ENCODE results near the gene PTMA. TPM values are rescaled to one million over a fixed set of nuclear protein-coding genes. Genes with fewer than 3 reads are reported as not detected.
A peak's percentile ranks its signal among the peaks of the same experiment; 100 is the strongest.

Gene PTMA
- total and polyA plus RNA-seq, 2 experiments from 2014 or later, result 597 to 727 TPM

DNA sequence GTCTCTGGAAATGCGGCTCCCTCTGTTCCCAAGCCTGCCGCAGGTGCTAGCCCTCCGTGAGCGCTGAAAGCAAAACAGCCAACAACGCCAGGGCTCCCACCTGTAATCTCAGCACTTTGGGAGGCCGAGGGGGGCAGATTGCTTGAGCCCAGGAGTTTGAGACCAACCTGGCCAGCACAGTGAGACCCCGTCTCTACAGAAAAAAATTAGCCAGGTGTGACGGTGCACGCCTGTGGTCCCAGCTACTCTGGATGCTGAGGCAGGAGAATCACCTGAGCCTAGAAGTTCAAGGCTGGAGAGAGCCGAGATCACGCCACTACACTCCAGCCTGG lies 41.3 kb upstream of the PTMA start:
- Histone ChIP-seq H3K27ac (peak overlapping the region; percentile 100), H3K36me3 (replicated peaks; ENCODE audit: insufficient read depth, low read depth) (no peaks in the 10 kb centered on the region), H3K9me3 (ENCODE audit: low read depth) (no peaks in the 10 kb centered on the region), H4K20me1 (ENCODE audit: insufficient read depth, poor library complexity, severe bottlenecking) (no peaks in the 10 kb centered on the region), H3K4me2 (peak overlapping the region; percentile 86), H3K27me3 (no peaks in the 10 kb centered on the region), H3K79me2 (no peaks in the 10 kb centered on the region), H3K4me3 (no peak overlapping the region), H3K9me2 (replicated peaks; ENCODE audit: insufficient read depth) (no peaks in the 10 kb centered on the region), H3K4me1 (ENCODE audit: insufficient read depth) (peaks cover 41% of the 10 kb centered on the region), H2AFZ (peak overlapping the region; percentile 37)
- DNase-seq (ENCODE audit: low spot score), result no peak
- TF ChIP-seq, protein P1, sequence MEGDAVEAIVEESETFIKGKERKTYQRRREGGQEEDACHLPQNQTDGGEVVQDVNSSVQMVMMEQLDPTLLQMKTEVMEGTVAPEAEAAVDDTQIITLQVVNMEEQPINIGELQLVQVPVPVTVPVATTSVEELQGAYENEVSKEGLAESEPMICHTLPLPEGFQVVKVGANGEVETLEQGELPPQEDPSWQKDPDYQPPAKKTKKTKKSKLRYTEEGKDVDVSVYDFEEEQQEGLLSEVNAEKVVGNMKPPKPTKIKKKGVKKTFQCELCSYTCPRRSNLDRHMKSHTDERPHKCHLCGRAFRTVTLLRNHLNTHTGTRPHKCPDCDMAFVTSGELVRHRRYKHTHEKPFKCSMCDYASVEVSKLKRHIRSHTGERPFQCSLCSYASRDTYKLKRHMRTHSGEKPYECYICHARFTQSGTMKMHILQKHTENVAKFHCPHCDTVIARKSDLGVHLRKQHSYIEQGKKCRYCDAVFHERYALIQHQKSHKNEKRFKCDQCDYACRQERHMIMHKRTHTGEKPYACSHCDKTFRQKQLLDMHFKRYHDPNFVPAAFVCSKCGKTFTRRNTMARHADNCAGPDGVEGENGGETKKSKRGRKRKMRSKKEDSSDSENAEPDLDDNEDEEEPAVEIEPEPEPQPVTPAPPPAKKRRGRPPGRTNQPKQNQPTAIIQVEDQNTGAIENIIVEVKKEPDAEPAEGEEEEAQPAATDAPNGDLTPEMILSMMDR (IDR thresholded peaks at IDR 0.05; ENCODE audit: poor library complexity), result no peak
- TF ChIP-seq EZH2phosphoT487 (IDR thresholded peaks at IDR 0.05; ENCODE audit: low read depth, severe bottlenecking, unreplicated experiment), result no peak
- no peak for TF ChIP-seq EZH2 (IDR thresholded peaks at IDR 0.05; ENCODE audit: borderline replicate concordance)
- 51% methylated on average over 8 of the region's 11 CpGs for WGBS (ENCODE audit: low lambda C conversion rate, missing lambda C conversion rate)

DNA sequence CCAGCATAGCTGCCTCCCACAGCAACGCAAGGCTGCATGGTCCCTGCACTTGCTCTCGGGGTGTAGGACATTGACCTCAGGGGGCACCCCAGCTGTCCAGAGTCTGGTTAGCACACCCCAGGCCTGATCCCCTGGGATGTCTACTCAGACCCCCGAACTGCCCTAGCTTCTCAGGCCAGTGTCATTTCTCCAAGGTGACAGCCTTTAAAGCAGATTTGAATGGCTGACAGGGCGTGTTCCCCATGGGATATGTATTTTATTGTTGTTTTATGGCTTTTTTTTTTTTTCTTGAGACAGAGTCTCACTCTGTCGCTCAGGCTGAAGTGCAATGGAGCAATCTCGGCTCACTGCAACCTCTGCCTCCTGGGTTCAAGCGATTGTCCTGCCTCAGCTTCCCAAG lies 40.8 kb upstream of the PTMA start:
- 75% methylated on average over 7 of the region's 7 CpGs for WGBS (ENCODE audit: low lambda C conversion rate, missing lambda C conversion rate)
- TF ChIP-seq EZH2 (IDR thresholded peaks at IDR 0.05; ENCODE audit: borderline replicate concordance) (no peak), EZH2phosphoT487 (IDR thresholded peaks at IDR 0.05; ENCODE audit: low read depth, severe bottlenecking, unreplicated experiment) (no peak)
- TF ChIP-seq, protein P1 (IDR thresholded peaks at IDR 0.05; ENCODE audit: poor library complexity), result no peak
- no peak overlapping the region for H3K4me3 ChIP-seq
- no peaks in the 10 kb centered on the region for H3K9me2 ChIP-seq (replicated peaks; ENCODE audit: insufficient read depth)
- no peaks in the 10 kb centered on the region for H3K36me3 ChIP-seq (replicated peaks; ENCODE audit: insufficient read depth, low read depth)
- H3K79me2 ChIP-seq, result no peaks in the 10 kb centered on the region
- peak overlapping the region; percentile 86 for H3K4me2 ChIP-seq
- no peaks in the 10 kb centered on the region for H3K27me3 ChIP-seq
- H2AFZ ChIP-seq, result no peak overlapping the region
- H3K4me1 ChIP-seq (ENCODE audit: insufficient read depth), result peaks cover 44% of the 10 kb centered on the region
- H3K9me3 ChIP-seq (ENCODE audit: low read depth), result no peaks in the 10 kb centered on the region
- peak overlapping the region; percentile 100 for H3K27ac ChIP-seq
- no peak for DNase-seq (ENCODE audit: low spot score)
- H4K20me1 ChIP-seq (ENCODE audit: insufficient read depth, poor library complexity, severe bottlenecking), result no peaks in the 10 kb centered on the region

DNA sequence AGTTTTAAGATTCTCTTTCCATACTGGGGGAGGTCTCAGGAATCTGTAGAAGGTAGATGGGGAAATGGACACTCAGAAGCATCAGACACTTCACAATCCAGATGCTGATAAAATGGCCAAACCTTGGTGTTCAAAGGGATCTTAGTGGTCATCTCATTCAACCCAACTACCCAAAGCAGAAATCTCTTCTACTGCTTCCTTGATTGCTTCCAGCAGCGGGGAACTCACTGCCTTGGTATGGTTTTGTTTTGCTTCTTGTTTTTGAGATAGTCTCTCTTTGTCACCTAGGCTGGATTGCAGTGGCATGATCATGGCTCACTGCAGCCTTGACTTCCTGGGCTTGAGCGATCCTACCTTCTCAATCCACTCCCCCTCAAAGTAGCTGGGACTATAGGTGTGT lies 39.3 kb upstream of the PTMA start:
- H3K27me3 ChIP-seq, result no peaks in the 10 kb centered on the region
- H3K79me2 ChIP-seq, result no peaks in the 10 kb centered on the region
- H3K9me3 ChIP-seq (ENCODE audit: low read depth), result no peaks in the 10 kb centered on the region
- no peaks in the 10 kb centered on the region for H3K9me2 ChIP-seq (replicated peaks; ENCODE audit: insufficient read depth)
- H2AFZ ChIP-seq, result no peak overlapping the region
- TF ChIP-seq EZH2 (IDR thresholded peaks at IDR 0.05; ENCODE audit: borderline replicate concordance), result no peak
- 98% methylated on average over 2 of the region's 2 CpGs for WGBS (ENCODE audit: low lambda C conversion rate, missing lambda C conversion rate)
- H3K4me3 ChIP-seq, result no peak overlapping the region
- H3K4me2 ChIP-seq, result no peak overlapping the region
- H3K4me1 ChIP-seq (ENCODE audit: insufficient read depth), result peaks cover 56% of the 10 kb centered on the region
- H3K36me3 ChIP-seq (replicated peaks; ENCODE audit: insufficient read depth, low read depth), result no peaks in the 10 kb centered on the region
- no peaks in the 10 kb centered on the region for H4K20me1 ChIP-seq (ENCODE audit: insufficient read depth, poor library complexity, severe bottlenecking)
- DNase-seq (ENCODE audit: low spot score), result no peak
- H3K27ac ChIP-seq, result no peak overlapping the region

DNA sequence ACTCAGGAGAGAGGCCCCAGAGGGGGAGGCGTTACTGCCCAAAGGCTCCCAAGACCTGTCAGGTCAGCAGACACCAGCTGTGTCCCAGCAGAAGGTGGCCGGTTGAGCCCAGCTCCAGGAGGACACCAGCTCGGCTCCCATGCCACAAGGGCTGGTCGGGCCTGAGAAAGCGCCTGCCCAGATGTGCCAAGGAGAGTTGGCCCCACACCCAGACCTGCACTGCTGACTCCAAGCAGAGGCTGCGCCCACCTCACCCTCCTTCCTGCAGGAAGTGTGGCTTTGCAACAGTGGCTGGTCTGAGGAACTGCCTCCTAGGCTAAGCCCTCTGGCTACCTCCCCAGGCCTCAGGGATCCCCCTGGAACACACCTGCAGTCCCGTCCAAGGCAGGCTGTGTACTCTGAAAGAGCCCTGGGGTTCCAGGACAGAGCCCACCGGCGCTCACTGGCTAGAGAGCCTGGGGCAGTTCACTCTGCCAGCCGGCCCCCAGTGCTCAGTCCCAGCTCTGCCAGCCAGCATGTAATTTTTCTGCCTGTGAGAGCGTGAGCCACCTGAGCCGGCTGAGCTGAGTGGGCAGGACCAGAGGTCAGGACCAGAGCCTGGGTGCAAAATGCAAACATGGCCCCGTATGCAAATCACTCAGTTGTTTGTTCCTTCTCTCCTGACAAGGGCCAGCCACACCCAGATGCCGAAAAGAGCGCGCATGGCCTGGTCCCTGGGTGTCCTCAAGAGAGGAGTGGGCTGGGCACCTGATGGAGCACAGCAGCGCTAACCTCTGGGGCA lies 36.9 kb upstream of the PTMA start:
- Histone ChIP-seq H4K20me1 (ENCODE audit: insufficient read depth, poor library complexity, severe bottlenecking) (no peaks in the 10 kb centered on the region), H3K27me3 (no peaks in the 10 kb centered on the region), H3K27ac (peak overlapping the region; percentile 89), H3K4me2 (no peak overlapping the region), H3K79me2 (no peaks in the 10 kb centered on the region), H3K9me2 (replicated peaks; ENCODE audit: insufficient read depth) (no peaks in the 10 kb centered on the region), H3K4me1 (ENCODE audit: insufficient read depth) (peaks cover 52% of the 10 kb centered on the region), H3K36me3 (replicated peaks; ENCODE audit: insufficient read depth, low read depth) (no peaks in the 10 kb centered on the region), H3K9me3 (ENCODE audit: low read depth) (no peaks in the 10 kb centered on the region), H3K4me3 (no peak overlapping the region), H2AFZ (no peak overlapping the region)
- TF ChIP-seq EZH2 (IDR thresholded peaks at IDR 0.05; ENCODE audit: borderline replicate concordance) (no peak), EZH2phosphoT487 (IDR thresholded peaks at IDR 0.05; ENCODE audit: low read depth, severe bottlenecking, unreplicated experiment) (no peak)
- TF ChIP-seq, protein P1 (IDR thresholded peaks at IDR 0.05; ENCODE audit: poor library complexity), result no peak
- DNase-seq (ENCODE audit: low spot score), result no peak
- 66% methylated on average over 17 of the region's 17 CpGs for WGBS (ENCODE audit: low lambda C conversion rate, missing lambda C conversion rate)

Measured in hepatocyte (in vitro differentiated cells).